22Rv1 (cell line): ENCODE results near the gene SLC16A12.

Source experiments
- CTCF ChIP-seq: fragments of 450-650 bp; IDR thresholded peaks from 2 replicates; pipeline ENCODE4 v1.5.1; 2017; ENCODE audit warnings: mild to moderate bottlenecking
- ZFX ChIP-seq: fragments of 450-650 bp; IDR thresholded peaks from 2 replicates; pipeline ENCODE4 v1.6.1; 2017; ENCODE audit warnings: antibody characterized with exemption, borderline replicate concordance

GRCh38 chr10:89522463-89522862 is 12.9 kb downstream of the SLC16A12 start:
- TF ChIP-seq CTCF (no peak), ZFX (no peak)
